AG04449 (cell line): ENCODE measurements around the gene MCRIP1.

Experiments
- CTCF ChIA-PET: fragments of 350-600 bp; formaldehyde crosslinking; extraction: SDS; loops from one replicate; lab custom pipeline; 2021; ENCODE audit warnings: antibody characterized with exemption; lab: Yijun Ruan, JAX
- POLR2A ChIA-PET: fragments of 400-600, 350-600 bp; formaldehyde crosslinking; extraction: SDS; loops from one replicate; lab custom pipeline; 2020; ENCODE audit warnings: antibody characterized with exemption, inconsistent platforms; lab: Yijun Ruan, JAX
- DNase-seq: peaks from one replicate; pipeline ENCODE4 v3.0.0-alpha.2; 2010; ENCODE audit warnings: low read depth, low spot score
- H3K4me3 ChIP-seq: 2 replicates; pipeline ENCODE4 v1.5.1; 2011; ENCODE audit warnings: low read depth, mild to moderate bottlenecking, control low read depth, low read length
- CTCF ChIP-seq: IDR thresholded peaks from one replicate; pipeline ENCODE4 v1.5.1; 2011; ENCODE audit warnings: mild to moderate bottlenecking, moderate library complexity, low read length, control low read depth, inconsistent platforms; ENCODE audit not compliant: insufficient read depth; ENCODE audit errors: missing control alignments

Gene MCRIP1

GRCh38 chr17:81810476-81810875, 22.6 kb downstream of the MCRIP1 start:
- no peak for DNase-seq
- ChIA-PET CTCF (no interaction called here), POLR2A (no interaction called here)

GRCh38 chr17:81809556-81809998, 23.5 kb downstream of the MCRIP1 start:
- DNase-seq = no peak
- H3K4me3 ChIP-seq = no peak overlapping the region
- ChIA-PET POLR2A (no interaction called here), CTCF (no interaction called here)
- no peak for TF ChIP-seq CTCF

More at GRCh38 chr17:81810476-81810875, 22.6 kb downstream of the MCRIP1 start:
- TF ChIP-seq CTCF = no peak
- H3K4me3 ChIP-seq = no peak overlapping the region

- CTCF ChIA-PET = no interaction called here
- H3K4me3 ChIP-seq = no peak overlapping the region
- POLR2A ChIA-PET = no interaction called here
Observed at GRCh38 chr17:81808778-81809555, 24.1 kb downstream of the MCRIP1 start.

GRCh38 chr17:81807839-81808238, 25.3 kb downstream of the MCRIP1 start:
- no peak overlapping the region for H3K4me3 ChIP-seq
- no peak for TF ChIP-seq CTCF
- ChIA-PET POLR2A (interaction anchor here (1.5 kb wide), 1 partner anchor 25 kb away, joined by 4 read pairs; the partner anchor contains the start of gene MCRIP1), CTCF (interaction anchor here (0.7 kb wide), 1 partner anchor 77 kb away, joined by 3 read pairs; no protein-coding TSS in a partner anchor)
- no peak for DNase-seq

More at GRCh38 chr17:81808778-81809555, 24.1 kb downstream of the MCRIP1 start:
- TF ChIP-seq CTCF = no peak
- no peak for DNase-seq

GRCh38 chr17:81807210-81807719, 25.8 kb downstream of the MCRIP1 start:
- CTCF ChIA-PET = interaction anchor here (0.7 kb wide), 1 partner anchor 77 kb away, joined by 3 read pairs; no protein-coding TSS in a partner anchor
- H3K4me3 ChIP-seq = no peak overlapping the region
- no peak for TF ChIP-seq CTCF
- no peak for DNase-seq
- POLR2A ChIA-PET = interaction anchor here (1.5 kb wide), 1 partner anchor 26 kb away, joined by 4 read pairs; the partner anchor contains the start of gene MCRIP1

- POLR2A ChIA-PET = interaction anchor here (1.5 kb wide), 1 partner anchor 27 kb away, joined by 4 read pairs; the partner anchor contains the start of gene MCRIP1
Observed at GRCh38 chr17:81806461-81807209, 26.5 kb downstream of the MCRIP1 start.

More at GRCh38 chr17:81806461-81807209, 26.5 kb downstream of the MCRIP1 start:
- CTCF ChIA-PET = no interaction called here
- H3K4me3 ChIP-seq = no peak overlapping the region
- no peak for DNase-seq
- TF ChIP-seq CTCF = no peak
